HG03060 (cell line): Measurements from ENCODE around the gene YWHAQ.
A peak's percentile ranks its signal among the peaks of the same experiment; 100 is the strongest.

Experiments
- ATAC-seq: cut with Tn5 transposase; IDR thresholded peaks from one replicate; pipeline ENCODE4 v1.9.1; 2021; ENCODE audit warnings: low read depth, moderate number of reproducible peaks; ENCODE audit not compliant: unreplicated experiment

Gene YWHAQ

DNA sequence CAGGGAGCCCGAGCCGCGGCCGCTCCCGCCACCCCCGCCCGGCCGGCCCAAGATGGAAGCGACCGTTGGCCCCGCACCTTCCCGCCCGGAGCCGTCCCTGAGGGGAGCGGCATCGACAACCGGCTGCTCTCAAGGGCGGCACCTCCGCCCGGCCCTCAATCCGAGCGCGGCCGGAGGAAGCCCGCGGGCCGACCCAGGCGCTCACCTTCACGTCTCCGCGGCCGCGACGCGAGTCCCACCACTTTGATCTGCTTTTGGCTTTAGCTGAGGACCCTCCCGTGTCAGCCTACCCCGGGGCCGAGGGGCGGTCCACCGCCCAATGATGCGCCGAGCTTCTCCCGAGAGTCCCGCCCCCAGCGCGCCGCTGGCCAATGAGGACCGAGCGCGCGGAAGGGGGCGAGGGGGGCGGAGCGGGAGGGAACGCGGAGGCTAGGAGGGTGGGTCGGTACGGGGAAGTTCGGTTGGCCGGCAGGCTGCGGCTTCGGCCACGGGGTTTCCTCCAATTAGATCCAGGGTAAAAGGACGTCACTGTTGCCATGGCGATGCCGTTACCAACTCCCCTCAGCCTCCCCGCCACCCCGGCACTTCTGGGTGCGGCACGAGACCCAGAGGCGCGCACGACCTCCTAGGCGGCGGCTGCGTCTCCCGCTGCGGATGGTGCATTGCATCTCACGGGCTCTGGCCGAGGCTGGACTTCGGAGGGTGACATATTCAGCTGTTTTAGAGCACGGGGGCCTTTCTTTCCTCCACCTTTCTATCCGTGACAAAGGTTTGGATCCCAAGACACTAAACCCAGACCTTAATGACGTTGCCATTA, at the start of gene YWHAQ:
Gene YWHAQ (minus strand): TSS at position 262 of the 817 bp plus-strand sequence. CDS start 545 bp downstream, outside the sequence.
- peak; percentile 91 for ATAC-seq

GRCh38 chr2:9680082-9680481, 49.3 kb upstream of the YWHAQ start:
- no peak for ATAC-seq

DNA sequence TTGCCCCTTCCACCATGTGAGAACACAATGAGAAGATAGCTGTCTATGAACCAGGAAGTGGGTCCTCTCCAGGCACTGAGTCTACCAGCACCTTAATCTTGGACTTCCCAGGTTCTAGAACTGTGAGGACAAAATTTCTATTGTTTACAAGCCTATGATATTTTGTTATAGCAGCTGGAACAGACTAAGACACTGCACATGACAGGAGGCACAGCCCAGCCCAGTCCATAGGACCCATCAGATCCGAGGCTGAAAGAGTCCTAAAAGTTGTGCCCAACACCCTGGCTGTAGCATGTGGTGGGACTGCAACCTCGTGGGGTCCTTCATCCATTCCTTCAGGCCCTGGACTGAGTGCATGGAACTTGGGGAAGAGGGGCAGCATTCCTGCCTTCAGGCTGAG, 48.4 kb upstream of the YWHAQ start:
- ATAC-seq = no peak

GRCh38 chr2:9678544-9678943, 47.7 kb upstream of the YWHAQ start:
- no peak for ATAC-seq

GRCh38 chr2:9675415-9676351, 44.9 kb upstream of the YWHAQ start:
- ATAC-seq = no peak

- ATAC-seq = no peak
Observed at GRCh38 chr2:9674891-9675414, 44.2 kb upstream of the YWHAQ start.

DNA sequence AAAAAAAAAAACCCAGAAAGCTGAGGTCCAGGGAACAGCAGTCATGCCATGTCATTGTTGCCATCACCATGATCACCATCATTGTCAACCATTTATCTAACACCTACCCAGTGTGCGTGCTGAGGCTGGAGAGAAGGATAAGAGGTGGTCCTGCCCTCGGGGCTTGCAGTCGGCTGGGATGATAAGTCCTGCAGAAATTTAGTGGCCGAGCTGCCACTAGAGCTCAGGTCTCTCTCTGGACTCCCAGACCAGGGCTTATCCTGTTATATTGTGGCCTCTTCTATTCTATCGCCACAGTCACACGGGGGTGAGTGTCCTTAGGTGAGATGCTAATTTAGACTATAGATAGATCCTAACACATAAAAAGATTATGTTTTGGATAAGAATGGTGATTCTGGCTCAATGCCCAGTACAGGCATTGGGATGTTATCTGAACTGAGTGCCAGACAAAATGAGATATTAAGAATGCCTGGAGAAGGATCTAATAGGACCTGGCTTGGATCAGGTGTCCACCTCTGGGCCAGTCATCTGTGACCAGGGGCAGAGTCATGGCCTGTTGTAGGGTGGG, 43.2 kb upstream of the YWHAQ start:
- no peak for ATAC-seq

DNA sequence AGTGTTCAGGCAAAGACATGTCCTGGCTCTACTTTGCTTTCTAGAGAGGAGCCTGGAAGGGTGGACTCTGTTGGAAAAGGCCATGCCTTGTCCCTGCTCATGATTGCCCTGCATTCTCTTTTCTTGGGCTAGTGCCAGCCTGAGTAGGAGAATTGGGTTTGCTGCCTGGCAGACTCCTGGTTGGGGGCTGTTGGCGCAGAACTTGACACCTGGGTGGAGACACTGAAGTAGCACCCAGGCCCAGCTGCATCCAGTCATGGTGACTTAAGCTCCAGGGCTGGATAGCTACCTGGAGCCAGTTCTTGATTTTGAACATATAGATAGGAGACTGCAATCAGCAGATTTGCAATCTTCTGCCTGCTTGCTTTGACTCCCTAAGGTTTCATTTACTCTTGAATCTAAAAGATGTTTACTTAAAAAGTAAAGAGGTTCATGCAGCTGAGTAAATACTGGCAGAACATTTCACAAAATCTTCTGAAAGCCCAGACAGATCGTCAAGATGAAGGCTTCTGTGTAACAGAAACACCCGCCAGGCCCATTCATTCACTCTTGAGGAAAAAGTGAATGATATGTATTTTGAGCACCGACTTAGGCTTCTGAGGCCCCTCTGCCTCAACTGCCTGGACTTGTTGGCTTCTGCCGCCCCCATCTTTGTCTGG, 38.0 kb upstream of the YWHAQ start:
- no peak for ATAC-seq

- no peak for ATAC-seq
Observed at GRCh38 chr2:9667826-9668225, 37.0 kb upstream of the YWHAQ start.

GRCh38 chr2:9666306-9666705, 35.5 kb upstream of the YWHAQ start:
- no peak for ATAC-seq

- no peak for ATAC-seq
Observed at GRCh38 chr2:9665898-9666297, 35.1 kb upstream of the YWHAQ start.

- ATAC-seq = no peak
Observed at GRCh38 chr2:9664365-9664764, 33.6 kb upstream of the YWHAQ start.

DNA sequence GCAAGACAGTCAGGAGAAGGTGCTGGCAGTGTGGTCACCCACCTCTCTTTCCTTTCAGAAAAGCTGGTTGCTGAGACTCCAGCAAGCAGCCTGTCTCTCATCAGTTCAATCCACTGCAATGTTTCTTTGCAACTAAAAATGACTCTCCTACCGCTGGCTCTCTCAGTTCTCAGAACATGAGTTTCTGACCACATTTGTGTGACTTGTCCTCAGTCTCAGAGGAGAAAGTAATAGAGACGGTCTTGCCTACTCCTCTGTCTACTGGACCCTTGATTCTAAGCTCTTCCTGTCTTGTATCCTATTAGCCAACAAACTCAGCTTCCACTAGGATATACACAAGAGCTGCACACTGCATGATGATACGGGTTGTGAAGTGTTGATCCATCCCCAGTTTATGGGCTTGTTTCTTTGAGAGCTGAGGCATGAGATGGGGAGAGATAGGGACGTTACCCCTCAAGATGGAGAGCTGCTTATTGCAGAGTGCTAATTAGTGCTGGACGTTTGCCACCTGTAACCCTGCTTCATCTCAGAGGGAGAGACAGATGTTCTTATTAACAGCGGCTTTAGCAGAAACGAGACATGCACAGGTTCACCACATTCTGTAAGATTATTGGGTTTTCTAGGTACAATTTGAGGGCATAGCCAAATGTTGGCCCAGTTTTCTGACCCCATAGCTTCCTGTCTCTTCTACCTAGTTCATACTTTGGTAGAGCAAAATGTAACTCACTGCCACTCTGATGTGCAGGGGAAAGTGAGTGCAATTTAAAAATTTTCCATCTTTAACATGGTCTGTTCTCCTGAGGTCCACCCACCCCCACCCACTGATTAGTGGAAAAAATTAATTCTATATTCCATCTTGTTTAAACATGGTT, 32.4 kb upstream of the YWHAQ start:
- no peak for ATAC-seq

GRCh38 chr2:9661261-9661660, 30.5 kb upstream of the YWHAQ start:
- no peak for ATAC-seq

DNA sequence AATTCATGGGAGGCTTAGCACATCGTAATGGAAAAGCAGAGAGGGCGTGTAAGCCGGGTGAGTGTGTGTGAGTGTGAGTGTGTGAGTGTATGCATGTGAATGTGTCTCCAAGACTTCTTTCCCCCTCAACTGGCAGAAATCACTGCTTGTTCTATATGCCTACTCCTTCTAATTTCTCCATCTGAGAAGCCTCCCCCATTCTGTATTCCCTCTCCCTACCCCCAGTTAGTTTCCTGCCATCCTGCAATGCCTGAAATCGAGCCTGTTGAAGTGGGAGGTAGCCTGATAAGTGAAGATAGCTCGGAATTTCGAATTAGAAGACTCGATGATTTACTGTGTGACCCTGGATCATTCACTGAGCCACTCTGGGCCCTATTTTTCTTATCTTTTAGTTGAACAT, 30.0 kb upstream of the YWHAQ start:
- no peak for ATAC-seq

GRCh38 chr2:9660154-9660553, 29.4 kb upstream of the YWHAQ start:
- ATAC-seq = no peak

DNA sequence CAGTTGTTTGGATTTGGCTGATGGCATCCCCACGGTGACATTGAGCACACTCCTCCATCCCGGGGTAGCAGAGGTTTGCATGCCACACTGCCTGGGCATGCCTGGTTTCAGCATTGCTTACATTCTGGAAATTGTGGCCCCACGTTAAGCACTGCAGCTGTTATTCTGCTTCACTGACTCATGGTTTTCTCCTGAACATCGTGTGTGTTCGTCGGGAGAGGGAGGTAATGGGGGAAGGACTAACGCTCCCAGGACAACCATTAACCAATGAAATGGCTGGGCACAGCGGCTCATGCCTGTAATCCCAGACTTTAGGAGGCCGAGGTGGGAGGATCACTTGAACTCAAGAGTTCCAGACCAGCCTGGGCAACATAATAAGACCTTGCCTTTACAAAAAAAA, 28.2 kb upstream of the YWHAQ start:
- no peak for ATAC-seq

DNA sequence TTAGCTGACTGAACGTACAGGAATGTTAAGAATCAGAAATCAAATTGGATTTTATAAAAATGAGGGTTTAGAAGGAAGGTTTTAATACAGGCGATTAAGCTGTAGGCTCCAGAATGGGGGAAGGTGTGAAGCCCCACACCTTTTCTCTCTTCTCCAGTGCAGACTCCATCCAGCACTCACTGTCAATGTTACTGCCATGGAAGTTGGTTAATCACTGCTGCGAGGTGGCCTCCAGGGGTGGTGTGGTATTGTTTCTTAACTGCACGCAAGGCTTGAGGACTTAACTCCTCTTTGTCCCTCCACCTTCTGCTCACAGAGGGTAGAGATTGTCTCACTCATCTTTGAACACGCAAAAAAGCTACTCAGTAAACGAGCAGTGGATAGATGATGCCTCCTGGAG, 26.9 kb upstream of the YWHAQ start:
- no peak for ATAC-seq

DNA sequence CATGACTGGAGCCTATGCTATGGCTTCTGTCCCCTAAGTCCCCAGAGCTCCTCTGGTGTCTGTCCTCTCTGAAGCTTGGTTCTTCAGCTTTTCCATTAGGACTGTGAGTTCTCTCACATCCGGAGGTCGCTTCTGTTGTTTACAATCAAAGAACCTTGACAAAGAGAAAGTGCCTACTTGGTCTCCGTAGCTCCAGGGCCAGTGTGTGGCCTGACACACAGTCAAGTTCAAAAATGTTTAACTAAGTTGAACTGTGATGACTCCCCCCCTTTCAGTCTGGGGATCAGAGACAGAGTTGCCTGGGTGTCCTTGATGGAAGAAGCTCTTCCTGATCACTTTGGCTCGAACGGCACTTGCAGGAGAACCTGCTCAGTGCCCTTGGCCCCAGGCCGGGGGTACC, 26.3 kb upstream of the YWHAQ start:
- no peak for ATAC-seq
